ENCODE results near the gene PARD3.

The PARD3 gene

DNA sequence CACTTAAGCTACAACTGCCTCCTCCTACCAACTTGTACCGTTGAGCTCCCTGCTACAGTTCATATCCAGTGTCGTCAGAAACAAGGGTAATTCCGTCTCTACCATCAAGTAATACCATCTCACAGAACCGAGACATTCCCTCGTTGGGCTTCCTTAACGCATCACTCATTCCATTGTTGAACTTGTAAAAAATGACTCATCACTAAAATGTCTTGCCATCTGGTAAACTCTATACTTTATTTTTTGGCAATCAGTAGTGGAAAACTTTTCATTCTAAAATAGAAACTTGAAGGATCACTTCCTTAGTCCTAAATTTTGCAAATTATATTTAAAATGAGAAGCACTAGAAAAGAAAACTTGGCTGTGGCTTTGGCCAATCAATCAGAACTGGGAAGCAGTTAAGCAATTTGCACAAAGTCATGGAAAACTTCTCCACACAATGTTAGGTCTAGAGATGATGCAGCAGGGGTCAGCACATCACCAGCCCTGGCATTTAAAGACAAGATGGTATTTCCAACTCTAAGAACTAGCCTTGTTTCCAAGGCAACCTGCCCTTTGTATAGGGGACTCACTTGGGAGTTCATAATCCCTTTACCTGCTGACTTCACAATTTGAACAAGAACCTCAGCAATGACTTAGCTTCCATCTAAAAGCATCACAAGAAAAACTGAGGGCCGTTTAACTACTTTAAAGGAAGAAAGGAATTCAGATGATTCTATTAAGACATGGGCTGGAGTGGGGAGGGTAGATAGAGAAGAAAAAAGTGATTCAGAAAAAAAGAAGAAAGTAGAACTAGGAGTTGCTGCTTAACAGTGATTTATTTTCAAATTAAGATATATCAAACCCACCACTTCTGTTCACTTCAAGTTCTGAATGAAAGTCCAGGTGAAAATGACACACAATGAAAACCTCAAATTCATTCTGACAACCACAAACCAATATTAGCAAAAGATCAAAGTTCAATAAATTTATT lies 288.1 kb downstream of the PARD3 start:
- no peaks in the 10 kb centered on the region for H3K9me3 ChIP-seq (ENCODE audit: control insufficient read depth, low read depth, low read length)
- H3K4me3 ChIP-seq (ENCODE audit: low read length) = peak overlapping the region; percentile 22
- peak overlapping the region; percentile 50 for H3K9ac ChIP-seq (ENCODE audit: low read length)
- H3K27ac ChIP-seq (ENCODE audit: low read length) = peak overlapping the region; percentile 90
- H3K27me3 ChIP-seq (ENCODE audit: control insufficient read depth, insufficient read depth, low read length) = no peaks in the 10 kb centered on the region
- peaks cover 32% of the 10 kb centered on the region for H3K4me1 ChIP-seq (ENCODE audit: control insufficient read depth, low read depth, low read length)
- no peaks in the 10 kb centered on the region for H3K36me3 ChIP-seq (ENCODE audit: control insufficient read depth, low read depth, low read length)

GRCh38 chr10:34526186-34526585 lies 288.9 kb downstream of the PARD3 start:
- Histone ChIP-seq H3K27me3 (ENCODE audit: control insufficient read depth, insufficient read depth, low read length) (no peaks in the 10 kb centered on the region), H3K36me3 (ENCODE audit: control insufficient read depth, low read depth, low read length) (no peaks in the 10 kb centered on the region), H3K27ac (ENCODE audit: low read length) (peak overlapping the region; percentile 51), H3K9ac (ENCODE audit: low read length) (no peak overlapping the region), H3K9me3 (ENCODE audit: control insufficient read depth, low read depth, low read length) (no peaks in the 10 kb centered on the region), H3K4me1 (ENCODE audit: control insufficient read depth, low read depth, low read length) (peaks cover 32% of the 10 kb centered on the region), H3K4me3 (ENCODE audit: low read length) (no peak overlapping the region)

DNA sequence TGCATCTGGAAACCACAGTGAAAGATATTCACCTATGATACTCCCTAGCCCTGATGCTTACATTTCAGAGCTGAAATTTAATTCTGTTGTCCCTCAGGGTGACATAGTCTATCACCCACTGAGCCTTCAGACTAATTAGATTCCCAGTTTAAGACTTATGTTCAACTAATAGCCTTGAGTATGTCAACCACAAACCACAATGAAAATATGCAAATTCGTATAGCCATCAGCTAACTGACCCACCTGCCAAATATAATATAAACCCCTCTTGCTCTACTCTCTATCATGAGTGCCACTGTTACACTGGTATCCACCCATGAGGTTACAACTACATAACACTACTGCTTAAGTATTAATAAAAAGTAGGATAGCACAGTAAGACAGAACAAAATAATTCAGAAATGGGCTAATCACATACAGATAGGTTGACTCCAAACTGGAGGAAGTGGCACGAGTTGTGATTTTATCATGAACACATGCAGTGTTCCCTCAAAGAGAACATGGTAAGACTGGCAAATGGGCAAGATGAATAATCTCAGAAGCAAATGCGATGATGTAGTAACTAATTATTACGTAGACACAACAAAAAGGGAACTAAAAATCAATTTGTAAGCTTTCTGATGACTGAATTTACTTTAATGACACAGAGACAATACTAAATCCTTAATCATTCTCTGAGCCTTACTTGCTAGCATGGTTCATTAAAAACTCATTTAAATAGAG lies 290.6 kb downstream of the PARD3 start:
- Histone ChIP-seq H3K27me3 (ENCODE audit: control insufficient read depth, insufficient read depth, low read length) (no peaks in the 10 kb centered on the region), H3K9me3 (ENCODE audit: control insufficient read depth, low read depth, low read length) (no peaks in the 10 kb centered on the region), H3K4me1 (ENCODE audit: control insufficient read depth, low read depth, low read length) (peaks cover 32% of the 10 kb centered on the region), H3K4me3 (ENCODE audit: low read length) (no peak overlapping the region), H3K9ac (ENCODE audit: low read length) (no peak overlapping the region), H3K27ac (ENCODE audit: low read length) (no peak overlapping the region), H3K36me3 (ENCODE audit: control insufficient read depth, low read depth, low read length) (no peaks in the 10 kb centered on the region)

GRCh38 chr10:34523017-34523767 lies 291.9 kb downstream of the PARD3 start:
- Histone ChIP-seq H3K9ac (ENCODE audit: low read length) (no peak overlapping the region), H3K27me3 (ENCODE audit: control insufficient read depth, insufficient read depth, low read length) (no peaks in the 10 kb centered on the region), H3K36me3 (ENCODE audit: control insufficient read depth, low read depth, low read length) (no peaks in the 10 kb centered on the region), H3K4me1 (ENCODE audit: control insufficient read depth, low read depth, low read length) (peaks cover 20% of the 10 kb centered on the region), H3K27ac (ENCODE audit: low read length) (no peak overlapping the region), H3K4me3 (ENCODE audit: low read length) (no peak overlapping the region), H3K9me3 (ENCODE audit: control insufficient read depth, low read depth, low read length) (no peaks in the 10 kb centered on the region)

- H3K9ac ChIP-seq (ENCODE audit: low read length) = no peak overlapping the region
- no peak overlapping the region for H3K4me3 ChIP-seq (ENCODE audit: low read length)
- no peaks in the 10 kb centered on the region for H3K36me3 ChIP-seq (ENCODE audit: control insufficient read depth, low read depth, low read length)
- peaks cover 13% of the 10 kb centered on the region for H3K4me1 ChIP-seq (ENCODE audit: control insufficient read depth, low read depth, low read length)
- H3K27me3 ChIP-seq (ENCODE audit: control insufficient read depth, insufficient read depth, low read length) = no peaks in the 10 kb centered on the region
- no peak overlapping the region for H3K27ac ChIP-seq (ENCODE audit: low read length)
- H3K9me3 ChIP-seq (ENCODE audit: control insufficient read depth, low read depth, low read length) = no peaks in the 10 kb centered on the region
These were observed 292.6 kb downstream of the PARD3 start for GRCh38 chr10:34522546-34522945.

GRCh38 chr10:34520510-34520909 lies 294.6 kb downstream of the PARD3 start:
- no peaks in the 10 kb centered on the region for H3K36me3 ChIP-seq (ENCODE audit: control insufficient read depth, low read depth, low read length)
- no peaks in the 10 kb centered on the region for H3K27me3 ChIP-seq (ENCODE audit: control insufficient read depth, insufficient read depth, low read length)
- H3K9me3 ChIP-seq (ENCODE audit: control insufficient read depth, low read depth, low read length) = no peaks in the 10 kb centered on the region
- H3K9ac ChIP-seq (ENCODE audit: low read length) = no peak overlapping the region
- H3K4me1 ChIP-seq (ENCODE audit: control insufficient read depth, low read depth, low read length) = no peaks in the 10 kb centered on the region
- H3K4me3 ChIP-seq (ENCODE audit: low read length) = no peak overlapping the region
- no peak overlapping the region for H3K27ac ChIP-seq (ENCODE audit: low read length)

DNA sequence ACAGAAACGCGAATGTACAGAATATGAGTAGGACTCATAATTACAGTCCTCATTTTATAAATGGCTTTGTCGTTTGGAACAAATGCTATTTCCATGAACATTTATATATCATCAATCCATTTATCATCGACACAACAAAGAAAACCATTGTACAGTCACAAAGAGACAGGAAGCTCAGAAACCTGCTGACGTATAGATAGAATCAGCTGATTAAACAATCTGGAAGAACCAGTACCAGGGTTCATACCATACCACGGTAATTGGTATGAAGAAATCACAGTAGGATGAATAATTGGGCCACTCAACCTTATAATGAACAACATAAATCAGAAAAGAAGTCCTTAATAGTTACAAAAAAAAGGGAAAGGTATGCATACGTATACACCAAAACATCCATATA lies 295.0 kb downstream of the PARD3 start:
- H3K36me3 ChIP-seq (ENCODE audit: control insufficient read depth, low read depth, low read length) = no peaks in the 10 kb centered on the region
- no peak overlapping the region for H3K4me3 ChIP-seq (ENCODE audit: low read length)
- H3K27ac ChIP-seq (ENCODE audit: low read length) = no peak overlapping the region
- H3K9me3 ChIP-seq (ENCODE audit: control insufficient read depth, low read depth, low read length) = no peaks in the 10 kb centered on the region
- H3K4me1 ChIP-seq (ENCODE audit: control insufficient read depth, low read depth, low read length) = no peaks in the 10 kb centered on the region
- H3K9ac ChIP-seq (ENCODE audit: low read length) = no peak overlapping the region
- H3K27me3 ChIP-seq (ENCODE audit: control insufficient read depth, insufficient read depth, low read length) = no peaks in the 10 kb centered on the region

- no peak overlapping the region for H3K4me3 ChIP-seq (ENCODE audit: low read length)
- no peak overlapping the region for H3K9ac ChIP-seq (ENCODE audit: low read length)
- H3K9me3 ChIP-seq (ENCODE audit: control insufficient read depth, low read depth, low read length) = no peaks in the 10 kb centered on the region
- H3K4me1 ChIP-seq (ENCODE audit: control insufficient read depth, low read depth, low read length) = no peaks in the 10 kb centered on the region
- no peak overlapping the region for H3K27ac ChIP-seq (ENCODE audit: low read length)
- H3K36me3 ChIP-seq (ENCODE audit: control insufficient read depth, low read depth, low read length) = no peaks in the 10 kb centered on the region
- no peaks in the 10 kb centered on the region for H3K27me3 ChIP-seq (ENCODE audit: control insufficient read depth, insufficient read depth, low read length)
These were observed 300.8 kb downstream of the PARD3 start for GRCh38 chr10:34514290-34514689.

DNA sequence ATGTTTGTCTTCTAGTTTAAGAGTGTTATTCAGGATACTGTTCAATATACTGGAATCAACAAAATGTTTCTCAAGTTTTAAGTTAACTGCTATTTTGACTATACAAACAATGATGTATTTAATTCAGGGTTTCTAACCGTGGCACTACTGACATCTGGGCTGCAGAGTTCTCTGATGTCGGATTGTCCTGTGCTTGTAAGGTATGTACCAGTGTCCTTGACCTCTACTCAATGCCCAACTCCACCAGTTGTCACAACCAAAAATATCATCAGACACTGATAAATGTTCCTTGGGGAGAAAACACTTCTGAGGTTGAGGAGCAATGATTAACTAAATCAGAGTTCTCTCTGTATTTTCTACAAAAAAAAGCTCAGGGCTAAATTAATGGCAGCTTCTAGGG lies 301.5 kb downstream of the PARD3 start:
- Histone ChIP-seq H3K27me3 (ENCODE audit: control insufficient read depth, insufficient read depth, low read length) (no peaks in the 10 kb centered on the region), H3K9ac (ENCODE audit: low read length) (no peak overlapping the region), H3K4me3 (ENCODE audit: low read length) (no peak overlapping the region), H3K9me3 (ENCODE audit: control insufficient read depth, low read depth, low read length) (no peaks in the 10 kb centered on the region), H3K4me1 (ENCODE audit: control insufficient read depth, low read depth, low read length) (no peaks in the 10 kb centered on the region), H3K36me3 (ENCODE audit: control insufficient read depth, low read depth, low read length) (no peaks in the 10 kb centered on the region), H3K27ac (ENCODE audit: low read length) (no peak overlapping the region)

- no peaks in the 10 kb centered on the region for H3K9me3 ChIP-seq (ENCODE audit: control insufficient read depth, low read depth, low read length)
- no peak overlapping the region for H3K27ac ChIP-seq (ENCODE audit: low read length)
- peaks cover 16% of the 10 kb centered on the region for H3K4me1 ChIP-seq (ENCODE audit: control insufficient read depth, low read depth, low read length)
- H3K9ac ChIP-seq (ENCODE audit: low read length) = peak overlapping the region; percentile 21
- no peaks in the 10 kb centered on the region for H3K36me3 ChIP-seq (ENCODE audit: control insufficient read depth, low read depth, low read length)
- H3K27me3 ChIP-seq (ENCODE audit: control insufficient read depth, insufficient read depth, low read length) = no peaks in the 10 kb centered on the region
- no peak overlapping the region for H3K4me3 ChIP-seq (ENCODE audit: low read length)
These were observed 307.9 kb downstream of the PARD3 start for GRCh38 chr10:34507217-34507616.

DNA sequence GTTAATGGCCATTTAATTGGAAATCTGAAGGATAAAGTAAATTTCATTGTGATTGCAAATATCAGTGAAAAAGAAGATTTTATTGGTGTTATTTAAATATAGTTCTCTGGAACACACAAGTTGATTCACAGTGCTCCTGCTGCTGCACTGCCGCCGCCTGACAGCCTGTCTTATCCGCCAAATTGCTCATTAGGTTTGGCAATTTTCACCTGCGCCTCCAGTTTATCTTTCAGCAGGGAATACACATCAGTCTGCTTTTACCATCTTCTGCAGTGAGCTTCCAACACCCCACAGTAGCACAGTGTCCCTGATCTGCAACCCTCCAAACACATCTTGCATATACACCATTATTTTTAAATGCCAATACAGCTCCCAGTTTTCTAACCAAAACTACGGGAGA lies 308.3 kb downstream of the PARD3 start:
- Histone ChIP-seq H3K9ac (ENCODE audit: low read length) (peak overlapping the region; percentile 21), H3K9me3 (ENCODE audit: control insufficient read depth, low read depth, low read length) (no peaks in the 10 kb centered on the region), H3K4me1 (ENCODE audit: control insufficient read depth, low read depth, low read length) (peaks cover 16% of the 10 kb centered on the region), H3K27me3 (ENCODE audit: control insufficient read depth, insufficient read depth, low read length) (no peaks in the 10 kb centered on the region), H3K4me3 (ENCODE audit: low read length) (no peak overlapping the region), H3K27ac (ENCODE audit: low read length) (peak overlapping the region; percentile 34), H3K36me3 (ENCODE audit: control insufficient read depth, low read depth, low read length) (no peaks in the 10 kb centered on the region)

All from iPS-18a (cell line).